HCT116 (cell line): ENCODE data around the gene EPC1. TPM values are rescaled to one million over a fixed set of nuclear protein-coding genes. Genes with fewer than 3 reads are reported as not detected.

Experiments used
- ATAC-seq: fragments of 200-7000 bp; cut with Tn5 transposase; 2 replicates; pipeline ENCODE4 v1.9.1; 2020; ENCODE audit warnings: mild to moderate bottlenecking, moderate library complexity
- BruUV-seq: library from RNA; stranded (reverse); fragments of 400-500 nt; replicated peaks from 2 replicates; lab custom pipeline; 2021; lab: Mats Ljungman, UMichigan
- CTCF ChIA-PET: fragments of 300-600 bp; sonication (Branson Sonifier 250); formaldehyde crosslinking; loops from one replicate; lab custom pipeline; 2021; ENCODE audit warnings: antibody characterized with exemption; lab: Charles Lee
- POLR2A ChIA-PET: fragments of 300-600, 350-600 bp; sonication (Branson Sonifier 250); formaldehyde crosslinking; loops from one replicate; lab custom pipeline; 2021; ENCODE audit warnings: antibody characterized with exemption; lab: Charles Lee
- RAD21 ChIA-PET, 2 experiments: fragments of 300-600 bp; sonication (Branson Sonifier 250); formaldehyde crosslinking; loops; one replicate each; lab custom pipeline; 2023; ENCODE audit warnings: low total read pairs in 2 of 2; ENCODE audit not compliant: uncharacterized antibody in 2 of 2, unreplicated experiment in 2 of 2, low non-redundant PET in 1 of 2; lab: Charles Lee
- DNase-seq: peaks from one replicate; pipeline ENCODE4 v3.0.0-alpha.2; 2010; ENCODE audit warnings: low read depth, low spot score
- H2AFZ ChIP-seq: fragments of 200-600 bp; shearing (Covaris generic), sonication (generic); 2 replicates; pipeline ENCODE4 v1.6.1; 2017; ENCODE audit warnings: low read depth, mixed run types, mixed read lengths, antibody characterized with exemption, low read length; ENCODE audit not compliant: poor library complexity, severe bottlenecking
- H3K27ac ChIP-seq: 2 replicates; pipeline ENCODE4 v1.5.1; 2012; ENCODE audit warnings: low read depth, low read length
- H3K27me3 ChIP-seq: fragments of 200-600 bp; sonication (generic); 2 replicates; pipeline ENCODE4 v1.6.1; 2016; ENCODE audit warnings: mixed run types, low read length, mixed read lengths; ENCODE audit not compliant: insufficient read depth
- H3K36me3 ChIP-seq, 2 experiments: fragments of 200-500 bp in 1 of 2; fragments of 200-600 bp in 1 of 2; sonication (Bioruptor generic) in 1 of 2; sonication (generic) in 1 of 2; 2 replicates each; pipeline versions ENCODE4 v1.5.1 to v1.6.1; 2014 to 2016; ENCODE audit warnings: low read length in 2 of 2, inconsistent platforms in 1 of 2, mixed read lengths in 1 of 2, mixed run types in 1 of 2; ENCODE audit not compliant: insufficient read depth in 2 of 2, control insufficient read depth in 1 of 2
- H3K4me1 ChIP-seq, 2 experiments: fragments of 200-600 bp in 1 of 2; sonication (generic) in 1 of 2; 2 replicates each; pipeline versions ENCODE4 v1.5.1 to v1.6.1; 2012 to 2017; ENCODE audit warnings: low read length in 2 of 2, inconsistent platforms in 1 of 2, mild to moderate bottlenecking in 1 of 2, mixed read lengths in 1 of 2, mixed run types in 1 of 2, moderate library complexity in 1 of 2; ENCODE audit not compliant: insufficient read depth in 2 of 2, control insufficient read depth in 1 of 2
- H3K4me2 ChIP-seq: fragments of 200-600 bp; sonication (generic); 2 replicates; pipeline ENCODE4 v1.6.1; 2017; ENCODE audit warnings: mixed run types, low read length, mixed read lengths
- H3K4me3 ChIP-seq, 2 experiments: fragments of 200-600 bp in 1 of 2; sonication (generic) in 1 of 2; replicated peaks in 1 of 2; 2 replicates each; pipeline ENCODE4 v1.5.1; 2011 to 2016; ENCODE audit warnings: low read length in 2 of 2, control low read depth in 1 of 2, low read depth in 1 of 2, mild to moderate bottlenecking in 1 of 2, mixed read lengths in 1 of 2, mixed run types in 1 of 2
- H3K79me2 ChIP-seq: fragments of 200-600 bp; sonication (generic); 2 replicates; pipeline ENCODE4 v1.6.1; 2017; ENCODE audit warnings: mild to moderate bottlenecking, mixed run types, low read length, moderate library complexity, mixed read lengths; ENCODE audit not compliant: insufficient read depth
- H3K9ac ChIP-seq: fragments of 200-600 bp; sonication (generic); 2 replicates; pipeline ENCODE4 v1.6.1; 2016; ENCODE audit warnings: low read length, mixed read lengths
- H3K9me2 ChIP-seq: fragments of 200-600 bp; sonication (generic), shearing (Covaris generic); 2 replicates; pipeline ENCODE4 v1.6.1; 2017; ENCODE audit warnings: mixed run types, mild to moderate bottlenecking, moderate library complexity; ENCODE audit not compliant: insufficient read depth
- H3K9me3 ChIP-seq, 2 experiments: fragments of 200-500 bp in 1 of 2; fragments of 200-600 bp in 1 of 2; sonication (Bioruptor generic) in 1 of 2; sonication (generic) in 1 of 2; 2 replicates each; pipeline ENCODE4 v1.6.1; 2014 to 2017; ENCODE audit warnings: low read length in 2 of 2, mixed read lengths in 2 of 2, inconsistent platforms in 1 of 2, low read depth in 1 of 2, mild to moderate bottlenecking in 1 of 2, mixed run types in 1 of 2, moderate library complexity in 1 of 2; ENCODE audit not compliant: control insufficient read depth in 1 of 2, insufficient read depth in 1 of 2
- H4K20me1 ChIP-seq: fragments of 200-600 bp; sonication (generic), shearing (Covaris generic); 2 replicates; pipeline ENCODE4 v1.6.1; 2017; ENCODE audit warnings: mixed run types, mild to moderate bottlenecking, moderate library complexity; ENCODE audit not compliant: insufficient read depth
- ATF3 ChIP-seq: IDR thresholded peaks from 2 replicates; pipeline ENCODE4 v1.6.1; 2012
- CBX3 ChIP-seq: IDR thresholded peaks from 2 replicates; pipeline ENCODE4 v1.6.1; 2012; ENCODE audit warnings: low read depth
- CTCF ChIP-seq, 3 experiments: fragments of 200-600 bp in 1 of 3; sonication (generic) in 1 of 3; IDR thresholded peaks in 2 of 3; conservative IDR thresholded peaks in 1 of 3; 2 replicates each; pipeline ENCODE4 v1.5.1; 2012 to 2017; ENCODE audit warnings: low read depth in 2 of 3, low read length in 2 of 3, antibody characterized with exemption in 1 of 3, borderline replicate concordance in 1 of 3, control low read depth in 1 of 3, mild to moderate bottlenecking in 1 of 3, mixed read lengths in 1 of 3, mixed run types in 1 of 3, moderate library complexity in 1 of 3; ENCODE audit not compliant: insufficient read depth in 1 of 3
- ELF1 ChIP-seq: IDR thresholded peaks from 2 replicates; pipeline ENCODE4 v1.6.1; 2012; ENCODE audit warnings: low read depth, borderline replicate concordance
- EZH2 ChIP-seq: fragments of 200-600 bp; sonication (generic); IDR thresholded peaks from 2 replicates; pipeline ENCODE4 v1.6.1; 2017; ENCODE audit warnings: antibody characterized with exemption, mixed run types
- EZH2phosphoT487 ChIP-seq: fragments of 200-600 bp; IDR thresholded peaks from 2 replicates; pipeline ENCODE4 v1.6.1; 2018; ENCODE audit warnings: antibody characterized with exemption, borderline replicate concordance
- FOSL1 ChIP-seq: IDR thresholded peaks from 2 replicates; pipeline ENCODE4 v1.6.1; 2012; ENCODE audit warnings: low read depth
- JUND ChIP-seq: IDR thresholded peaks from 2 replicates; pipeline ENCODE4 v1.6.1; 2012
- POLR2A ChIP-seq: IDR thresholded peaks from 2 replicates; pipeline ENCODE4 v1.7.0; 2011; ENCODE audit warnings: borderline replicate concordance; ENCODE audit not compliant: insufficient read depth, insufficient read length; ENCODE audit errors: extremely low read depth
- POLR2AphosphoS5 ChIP-seq: IDR thresholded peaks from 2 replicates; pipeline ENCODE4 v1.6.1; 2011; ENCODE audit warnings: mild to moderate bottlenecking, low read depth, low read length, moderate library complexity
- RAD21 ChIP-seq: IDR thresholded peaks from 2 replicates; pipeline ENCODE4 v1.6.1; 2012; ENCODE audit warnings: low read depth, mild to moderate bottlenecking
- REST ChIP-seq: IDR thresholded peaks from 2 replicates; pipeline ENCODE4 v1.6.1; 2012; ENCODE audit warnings: low read depth
- SIN3A ChIP-seq: IDR thresholded peaks from 2 replicates; pipeline ENCODE4 v1.6.1; 2012; ENCODE audit warnings: low read depth
- SP1 ChIP-seq: IDR thresholded peaks from 2 replicates; pipeline ENCODE4 v1.6.1; 2012; ENCODE audit warnings: low read depth
- SRF ChIP-seq: IDR thresholded peaks from 2 replicates; pipeline ENCODE4 v1.6.1; 2012; ENCODE audit warnings: low read depth
- ZFX ChIP-seq: fragments of 450-650 bp; IDR thresholded peaks from 2 replicates; pipeline ENCODE4 v1.6.1; 2017
- ZNF274 ChIP-seq: fragments of 200-500 bp; sonication (Bioruptor generic); IDR thresholded peaks from 2 replicates; pipeline ENCODE4 v1.6.1; 2014; ENCODE audit warnings: mild to moderate bottlenecking, low read depth, low read length, inconsistent platforms
- intact Hi-C: fragments of 100-400 bp; cut with micrococcal nuclease; formaldehyde crosslinking; loops from 2 replicates; pipeline ENCODE4 v1.10.0; 2022
- total RNA-seq: library from RNA; stranded (reverse); gene quantifications from one replicate; pipeline ENCODE4 v1.2.1, GENCODE V29; 2021; ENCODE audit not compliant: unreplicated experiment

EPC1 gene
- total RNA-seq, 1 experiment from 2014 or later, result 20.1 TPM

GRCh38 chr10:32371101-32371500 is 24.1 kb upstream of the EPC1 start:
- BruUV-seq, result no TSS peak
- Histone ChIP-seq H3K79me2 (no peaks in the 10 kb centered on the region; the same call in 1 of the 2 replicates), H3K9me2 (no peaks in the 10 kb centered on the region), H3K9ac (no peak overlapping the region), H4K20me1 (no peaks in the 10 kb centered on the region), H3K27ac (no peak overlapping the region), H3K4me1 (no peaks in the 10 kb centered on the region), H3K36me3 (no peaks in the 10 kb centered on the region), H3K27me3 (no peaks in the 10 kb centered on the region), H3K9me3 (no peaks in the 10 kb centered on the region), H3K4me3 (no peak overlapping the region), H2AFZ (no peak overlapping the region), H3K4me2 (no peak overlapping the region)
- DNase-seq, result no peak
- ChIA-PET RAD21 (no interaction called here), CTCF (no interaction called here), POLR2A (interaction anchor here (1.3 kb wide), 1 partner anchor 25 kb away, joined by 4 read pairs; no protein-coding TSS in a partner anchor)
- intact Hi-C loops, result loop anchor here (5.0 to 10.0 kb wide), 2 partner anchors 636 to 764 kb away; no protein-coding TSS in a partner anchor
- TF ChIP-seq ELF1 (no peak), EZH2phosphoT487 (no peak), SIN3A (no peak), FOSL1 (no peak), ZNF274 (no peak), SRF (no peak), JUND (no peak), POLR2A (no peak), EZH2 (no peak), RAD21 (no peak), ZFX (no peak), ATF3 (no peak), CTCF (IDR thresholded peaks at IDR 0.05 in 2 of 3, conservative IDR thresholded peaks at IDR 0.05 in 1 of 3; ENCODE audit: borderline replicate concordance in 1 of 3, insufficient read depth in 1 of 3, low read depth in 2 of 3, low read length in 2 of 3) (no peak), CBX3 (no peak), POLR2AphosphoS5 (no peak), REST (no peak), SP1 (no peak)
- ATAC-seq, result no peak
